Measurements from ENCODE around the gene SSUH2. TPM values are rescaled to one million over a fixed set of nuclear protein-coding genes. Genes with fewer than 3 reads are reported as not detected.

The SSUH2 gene
- total RNA-seq, 1 donor from 2014 or later = not detected

DNA sequence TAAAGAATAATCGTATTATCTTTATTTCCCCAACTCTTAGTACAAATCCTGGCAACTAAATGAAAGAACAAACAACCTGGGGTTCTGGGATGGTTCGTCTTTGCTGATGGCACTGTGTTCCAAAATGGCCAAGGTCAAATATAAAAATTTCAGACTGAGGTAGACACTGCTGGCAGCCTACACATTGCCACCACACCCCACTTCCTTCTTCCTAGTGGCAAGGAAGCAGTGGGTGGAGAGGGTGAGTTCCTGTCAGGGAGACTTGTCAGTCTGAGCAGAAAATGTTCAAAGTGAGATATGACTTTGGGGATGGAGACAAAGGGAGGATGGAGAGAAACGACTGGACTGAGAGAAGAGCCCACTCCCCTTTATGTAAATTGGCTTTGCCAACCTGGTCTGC is 73.3 kb downstream of the SSUH2 start:
- DNase-seq (no peak), ATAC-seq (ENCODE audit: low read depth) (no peak)
- H3K27me3 Mint-ChIP-seq = no peaks in the 10 kb centered on the region
- ChIA-PET CTCF (no interaction called here), POLR2A (no interaction called here)
- no peak for TF ChIP-seq CTCF (IDR thresholded peaks at IDR 0.05)
- no peaks in the 10 kb centered on the region for H3K36me3 Mint-ChIP-seq (ENCODE audit: low read depth)
- no peaks in the 10 kb centered on the region for H3K9me3 Mint-ChIP-seq
- H3K4me3 Mint-ChIP-seq = no peak overlapping the region
- H3K4me1 Mint-ChIP-seq = peaks cover 8% of the 10 kb centered on the region
- intact Hi-C loops (cut with micrococcal nuclease) = no loop called here
- H3K27ac Mint-ChIP-seq = no peak overlapping the region

Other genes with a start within 250 kb of the SSUH2 start
- gene LMCD1, start 143.0 kb downstream of the SSUH2 start, total RNA-seq = 5.4 and 6.0 TPM in 2 replicates
- gene CAV3, start 89.0 kb upstream of the SSUH2 start, total RNA-seq = not detected in 2 replicates
- gene OXTR, start 124.8 kb upstream of the SSUH2 start, total RNA-seq = 2.0 and 2.5 TPM in 2 replicates

All from activated B cell treated with CpG ODN at 0.5 μM for 24 hours (primary cell).